ENCODE results near the gene FADS6.

The FADS6 gene

GRCh38 chr17:74920642-74921025, 27.2 kb upstream of the FADS6 start:
- DNase-seq (ENCODE audit: low read depth, low spot score): no peak

DNA sequence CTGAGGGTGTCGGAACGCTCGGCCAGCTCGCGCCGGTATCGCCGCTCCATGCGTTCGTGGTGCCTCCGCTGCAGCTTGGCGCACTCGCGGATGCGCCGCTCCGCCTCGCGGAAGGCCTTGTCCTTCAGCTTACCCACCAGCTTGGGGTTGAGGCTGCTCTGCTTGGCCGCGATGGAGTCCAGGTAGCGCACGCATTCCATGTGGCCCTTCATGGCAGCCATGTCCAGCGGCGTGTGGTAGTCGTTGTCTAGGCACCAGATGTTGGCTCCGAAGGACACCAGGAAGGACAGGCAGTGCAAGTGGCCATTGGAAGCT, 26.8 kb upstream of the FADS6 start:
- no peak overlapping the region for H3K4me3 ChIP-seq (ENCODE audit: low read depth, low read length)
- in situ Hi-C loops (cut with HindIII; ENCODE audit: low sequenced_read_pairs): no loop called here
- TF ChIP-seq, protein P1, sequence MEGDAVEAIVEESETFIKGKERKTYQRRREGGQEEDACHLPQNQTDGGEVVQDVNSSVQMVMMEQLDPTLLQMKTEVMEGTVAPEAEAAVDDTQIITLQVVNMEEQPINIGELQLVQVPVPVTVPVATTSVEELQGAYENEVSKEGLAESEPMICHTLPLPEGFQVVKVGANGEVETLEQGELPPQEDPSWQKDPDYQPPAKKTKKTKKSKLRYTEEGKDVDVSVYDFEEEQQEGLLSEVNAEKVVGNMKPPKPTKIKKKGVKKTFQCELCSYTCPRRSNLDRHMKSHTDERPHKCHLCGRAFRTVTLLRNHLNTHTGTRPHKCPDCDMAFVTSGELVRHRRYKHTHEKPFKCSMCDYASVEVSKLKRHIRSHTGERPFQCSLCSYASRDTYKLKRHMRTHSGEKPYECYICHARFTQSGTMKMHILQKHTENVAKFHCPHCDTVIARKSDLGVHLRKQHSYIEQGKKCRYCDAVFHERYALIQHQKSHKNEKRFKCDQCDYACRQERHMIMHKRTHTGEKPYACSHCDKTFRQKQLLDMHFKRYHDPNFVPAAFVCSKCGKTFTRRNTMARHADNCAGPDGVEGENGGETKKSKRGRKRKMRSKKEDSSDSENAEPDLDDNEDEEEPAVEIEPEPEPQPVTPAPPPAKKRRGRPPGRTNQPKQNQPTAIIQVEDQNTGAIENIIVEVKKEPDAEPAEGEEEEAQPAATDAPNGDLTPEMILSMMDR (IDR thresholded peaks at IDR 0.05; ENCODE audit: low read depth, low read length): no peak
- DNase-seq (ENCODE audit: low read depth, low spot score): no peak

More at GRCh38 chr17:74920642-74921025, 27.2 kb upstream of the FADS6 start:
- in situ Hi-C loops (cut with HindIII; ENCODE audit: low sequenced_read_pairs): no loop called here
- TF ChIP-seq, protein P1 (IDR thresholded peaks at IDR 0.05; ENCODE audit: low read depth, low read length): no peak
- no peak overlapping the region for H3K4me3 ChIP-seq (ENCODE audit: low read depth, low read length)

DNA sequence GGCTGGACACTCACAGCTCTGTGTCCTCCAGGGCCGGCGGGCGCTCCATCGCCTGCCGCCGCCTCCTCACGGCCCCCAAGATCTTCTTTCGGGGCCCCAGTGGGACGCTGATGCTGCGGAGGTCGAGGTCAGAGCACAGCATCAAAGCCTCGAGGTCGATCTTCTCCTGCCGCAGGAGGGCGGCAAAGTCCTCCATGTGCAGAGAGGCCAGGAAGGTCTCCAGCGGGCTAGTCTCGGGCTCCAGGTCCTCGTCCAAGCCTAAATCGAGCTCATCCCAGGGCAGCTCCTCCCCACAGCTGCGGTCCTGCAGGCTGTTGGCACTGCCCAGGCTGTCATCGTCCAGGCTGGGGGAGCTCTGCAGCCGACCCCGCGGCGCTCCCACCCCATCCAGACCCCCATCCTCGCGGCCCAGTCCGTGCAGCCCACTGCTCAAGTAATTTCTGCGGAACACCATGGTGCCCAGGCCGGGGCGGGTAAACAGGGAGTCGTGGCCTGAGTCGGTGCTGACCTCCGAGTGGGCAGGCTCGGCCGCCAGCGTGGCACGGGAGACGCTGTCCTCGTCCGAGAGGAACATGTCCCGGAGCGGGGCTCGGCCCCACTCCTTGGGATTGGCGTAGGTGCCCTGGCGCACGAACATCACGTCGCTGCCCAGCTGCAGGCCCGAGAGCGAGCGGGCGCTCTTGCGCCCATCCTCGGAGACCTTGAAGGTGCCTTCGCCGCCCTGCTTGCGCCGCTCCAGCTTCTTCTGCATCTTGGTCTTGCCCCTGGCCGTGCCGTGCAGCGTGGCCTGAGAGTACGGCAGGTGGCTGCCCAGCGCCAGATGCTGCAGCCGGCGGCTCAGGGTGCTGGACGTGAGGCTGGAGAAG, 26.2 kb upstream of the FADS6 start:
- H3K4me3 ChIP-seq (ENCODE audit: low read depth, low read length): no peak overlapping the region
- no peak for DNase-seq (ENCODE audit: low read depth, low spot score)
- in situ Hi-C loops (cut with HindIII; ENCODE audit: low sequenced_read_pairs): no loop called here
- TF ChIP-seq, protein P1 (IDR thresholded peaks at IDR 0.05; ENCODE audit: low read depth, low read length): peak; percentile 13

GRCh38 chr17:74918906-74919305, 25.5 kb upstream of the FADS6 start:
- in situ Hi-C loops (cut with HindIII; ENCODE audit: low sequenced_read_pairs): no loop called here

DNA sequence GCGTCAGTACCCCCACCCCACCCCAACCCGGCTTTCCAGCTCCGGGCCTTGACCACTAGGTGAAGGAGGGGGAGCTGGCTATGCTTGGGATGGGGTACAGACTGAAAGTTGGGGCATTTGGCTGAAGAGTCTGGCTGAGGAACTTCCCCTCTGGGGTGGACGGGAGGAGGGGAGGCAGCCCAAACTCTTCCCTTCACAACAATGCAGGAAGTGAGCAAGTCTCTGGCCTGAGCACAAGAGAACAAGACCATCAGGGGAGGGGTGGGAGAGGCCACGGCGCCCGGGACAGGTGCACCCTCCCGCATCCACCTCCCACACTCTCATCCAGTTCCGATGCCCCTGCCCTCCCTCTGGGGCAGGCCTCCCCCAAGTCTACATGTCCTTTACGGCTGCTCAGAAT, 24.0 kb upstream of the FADS6 start:
- no peak overlapping the region for H3K4me3 ChIP-seq (ENCODE audit: low read depth, low read length)
- TF ChIP-seq, protein P1 (IDR thresholded peaks at IDR 0.05; ENCODE audit: low read depth, low read length): no peak
- no peak for DNase-seq (ENCODE audit: low read depth, low spot score)
- in situ Hi-C loops (cut with HindIII; ENCODE audit: low sequenced_read_pairs): no loop called here

More at GRCh38 chr17:74918906-74919305, 25.5 kb upstream of the FADS6 start:
- H3K4me3 ChIP-seq (ENCODE audit: low read depth, low read length): no peak overlapping the region
- TF ChIP-seq, protein P1 (IDR thresholded peaks at IDR 0.05; ENCODE audit: low read depth, low read length): no peak
- no peak for DNase-seq (ENCODE audit: low read depth, low spot score)

DNA sequence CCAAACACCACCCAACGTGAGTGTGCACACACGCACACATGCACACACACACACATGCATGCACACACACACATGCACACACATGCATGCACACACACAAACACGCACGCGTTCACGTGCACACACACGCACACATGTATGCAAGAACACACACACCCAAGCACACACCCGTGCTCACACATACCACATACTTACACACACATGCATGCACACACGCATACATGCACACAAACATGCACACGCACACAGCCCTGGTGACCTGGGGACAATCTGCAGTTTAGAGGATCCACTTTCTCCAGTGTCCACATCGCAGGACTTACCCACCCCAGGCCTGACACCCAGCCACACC, 23.4 kb upstream of the FADS6 start:
- no peak for DNase-seq (ENCODE audit: low read depth, low spot score)
- TF ChIP-seq, protein P1 (IDR thresholded peaks at IDR 0.05; ENCODE audit: low read depth, low read length): no peak
- in situ Hi-C loops (cut with HindIII; ENCODE audit: low sequenced_read_pairs): no loop called here
- H3K4me3 ChIP-seq (ENCODE audit: low read depth, low read length): no peak overlapping the region

Data from astrocyte of the spinal cord (primary cell).